GM19238 (cell line): ENCODE data around the gene TRIOBP.
"Not testable (repeated sequence)": the region's sequence is repeated elsewhere in the genome, so short reads cannot be mapped to it uniquely, and the experiment has no call there.

Source experiments
- DNase-seq: peaks from one replicate; pipeline ENCODE4 v3.0.0; 2011; ENCODE audit warnings: low spot score; ENCODE audit not compliant: insufficient read length

The TRIOBP gene

GRCh38 chr22:37690407-37690806 is 6.4 kb upstream of the TRIOBP start:
- no peak for DNase-seq

DNA sequence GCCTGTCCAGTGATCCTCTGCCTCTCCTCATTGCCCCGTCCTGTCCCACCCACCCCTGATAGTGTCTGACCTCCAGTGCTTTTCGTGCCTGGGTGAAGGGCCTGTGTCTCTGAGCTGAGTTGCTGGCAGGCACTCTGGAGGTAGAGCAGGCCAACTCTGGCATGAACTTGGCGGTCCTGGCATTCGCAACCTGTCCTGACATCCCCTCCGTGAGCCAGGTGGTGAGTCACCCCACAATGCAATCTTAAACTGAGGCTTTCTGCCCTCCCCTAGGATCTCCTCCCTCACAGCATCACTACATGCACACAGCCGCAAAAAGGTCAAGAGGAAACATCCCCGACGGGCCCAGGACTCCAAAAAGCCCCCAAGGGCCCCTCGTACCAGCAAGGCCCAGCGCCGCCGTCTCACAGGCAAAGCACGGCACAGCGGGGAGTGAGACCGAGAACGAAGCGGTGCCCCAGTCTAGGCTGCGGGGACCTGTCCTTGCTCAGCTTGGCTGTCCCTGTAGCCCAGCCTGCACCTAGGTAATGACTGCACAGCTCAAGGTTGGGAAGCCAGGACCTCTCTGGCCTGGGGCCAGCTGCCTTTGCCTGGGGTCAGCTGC is 5.8 kb upstream of the TRIOBP start:
- DNase-seq: no peak

GRCh38 chr22:37692627-37693285 is 4.1 kb upstream of the TRIOBP start:
- no peak for DNase-seq

- DNase-seq: not testable (repeated sequence)
Measured at GRCh38 chr22:37694131-37694530, 2.7 kb upstream of the TRIOBP start.

DNA sequence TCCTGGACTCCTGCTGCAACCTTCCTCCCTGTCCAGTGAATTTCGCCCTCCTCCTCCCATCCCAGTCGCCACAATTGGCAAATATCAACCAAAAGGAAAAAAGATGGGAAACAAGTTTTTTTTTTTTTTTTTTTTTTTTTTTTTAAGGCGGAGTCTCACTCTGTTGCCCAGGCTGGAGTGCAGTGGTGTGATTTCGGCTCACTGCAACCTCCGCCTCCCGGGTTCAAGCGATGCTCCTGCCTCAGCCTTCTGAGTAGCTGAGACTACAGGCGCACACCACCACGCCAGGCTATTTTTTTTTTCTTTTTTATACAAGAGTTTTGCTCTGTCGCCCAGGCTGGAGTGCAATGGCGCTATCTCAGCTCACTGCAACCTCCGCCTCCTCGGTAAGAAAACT is 590 bp upstream of the TRIOBP start:
- DNase-seq: not testable (repeated sequence)

- no peak for DNase-seq
Measured at GRCh38 chr22:37697538-37697835, 639 bp downstream of the TRIOBP start.

GRCh38 chr22:37701141-37701786 is 4.4 kb downstream of the TRIOBP start:
- DNase-seq: no peak

DNA sequence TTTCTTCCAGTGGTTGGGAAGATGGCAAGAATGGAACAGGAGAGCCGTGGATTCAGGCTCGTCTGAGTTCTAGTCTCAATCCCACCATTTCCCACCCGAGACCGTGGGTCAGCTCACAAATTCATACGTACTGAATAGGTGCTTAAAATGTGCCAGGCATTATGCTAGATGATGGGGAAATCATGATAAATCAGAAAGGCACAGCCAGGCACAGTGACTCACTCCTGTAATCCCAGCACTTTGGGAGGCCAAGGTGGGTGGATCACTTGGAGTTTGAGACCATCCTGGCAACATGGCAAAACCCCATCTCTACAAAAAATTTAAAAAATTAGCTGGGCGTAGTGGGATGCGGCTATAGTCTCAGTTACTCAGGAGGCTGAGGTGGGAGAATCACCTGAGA is 7.1 kb downstream of the TRIOBP start:
- DNase-seq: no peak

- DNase-seq: no peak
Measured at GRCh38 chr22:37704645-37705044, 7.8 kb downstream of the TRIOBP start.

DNA sequence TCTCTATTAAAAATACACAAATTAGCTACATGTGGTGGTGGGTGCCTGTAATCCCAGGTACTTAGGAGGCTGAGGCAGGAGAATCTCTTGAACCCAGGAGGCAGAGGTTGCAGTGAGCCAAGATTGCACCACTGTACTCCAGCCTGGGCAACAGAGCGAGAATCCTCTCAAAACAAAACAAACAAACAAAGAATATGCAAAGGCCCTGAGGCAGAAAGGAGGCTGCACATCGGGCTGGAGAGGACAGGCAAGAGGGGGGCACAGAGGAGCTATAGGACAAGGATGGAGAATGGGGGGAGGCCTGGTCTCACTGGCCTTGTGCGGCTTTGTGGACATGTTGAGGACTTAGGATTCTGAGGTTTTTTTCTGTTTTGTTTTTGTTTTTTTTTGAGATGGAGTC is 8.4 kb downstream of the TRIOBP start:
- DNase-seq: no peak

DNA sequence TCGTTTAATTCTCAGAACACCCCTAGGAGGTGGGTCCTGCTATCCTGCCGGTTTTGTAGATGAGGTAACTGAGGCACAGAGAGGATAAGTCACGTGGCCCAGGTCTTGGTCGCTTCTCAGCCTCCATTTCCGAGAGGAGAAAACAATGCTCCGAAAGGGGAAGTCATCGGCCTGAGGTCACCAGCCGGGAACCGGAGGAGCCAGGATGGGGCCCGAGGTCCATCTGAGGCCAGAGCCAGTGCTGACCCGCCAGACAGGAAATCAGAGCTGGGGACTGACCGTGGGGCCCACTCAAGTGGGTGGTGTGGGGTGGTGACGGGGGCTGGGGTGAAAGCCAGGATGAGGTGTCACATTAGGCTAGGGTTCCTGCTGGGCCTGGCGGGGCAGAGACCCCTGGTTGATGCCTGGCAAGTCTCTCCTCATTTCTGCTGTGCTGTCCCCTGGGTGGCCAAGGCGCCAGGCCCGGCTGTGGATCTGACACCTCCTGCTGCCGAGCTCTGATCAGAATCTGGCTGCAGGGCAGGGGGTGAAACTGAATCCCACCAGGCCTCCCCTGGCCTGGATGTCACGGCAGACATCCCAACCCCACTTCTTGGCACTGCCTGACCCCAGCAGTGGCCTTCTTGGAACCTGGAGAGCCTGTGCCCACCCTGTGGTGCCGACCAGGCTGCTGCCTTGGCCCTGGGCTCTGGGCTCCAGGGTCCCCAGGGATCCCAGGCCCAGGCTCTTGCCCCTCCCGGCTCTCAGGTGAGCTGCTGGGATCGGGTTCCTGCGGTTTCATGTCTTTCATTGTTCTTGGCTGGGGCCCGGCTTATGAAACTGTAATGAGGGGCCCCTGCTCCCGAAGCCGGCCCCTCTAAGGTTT is 12.0 kb downstream of the TRIOBP start:
- no peak for DNase-seq

GRCh38 chr22:37709445-37709765 is 12.6 kb downstream of the TRIOBP start:
- DNase-seq: no peak

DNA sequence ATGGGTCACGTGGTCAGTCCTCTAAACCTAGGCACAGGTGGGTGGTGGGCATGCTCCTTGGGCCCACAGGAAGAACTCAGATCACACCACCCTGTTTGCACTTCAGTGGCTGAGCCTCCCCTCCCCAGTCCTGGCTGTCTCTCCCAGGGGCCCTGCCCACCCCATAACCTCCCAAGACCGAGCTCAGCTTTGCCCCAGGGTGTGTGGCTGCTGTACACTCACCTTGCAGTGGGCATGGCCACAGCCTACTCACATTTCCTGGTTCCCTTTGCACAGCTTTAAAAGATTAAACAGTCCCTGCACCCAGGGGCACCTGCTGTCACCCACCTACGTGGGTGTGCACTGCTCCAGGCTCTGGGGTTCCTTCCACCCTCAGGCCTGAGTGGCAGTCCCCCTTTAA is 13.8 kb downstream of the TRIOBP start:
- no peak for DNase-seq

GRCh38 chr22:37711490-37711889 is 14.6 kb downstream of the TRIOBP start:
- DNase-seq: no peak

GRCh38 chr22:37713761-37714160 is 16.9 kb downstream of the TRIOBP start:
- no peak for DNase-seq

GRCh38 chr22:37714634-37715033 is 17.8 kb downstream of the TRIOBP start:
- no peak for DNase-seq

GRCh38 chr22:37715760-37716159 is 18.9 kb downstream of the TRIOBP start:
- no peak for DNase-seq

GRCh38 chr22:37716708-37717107 is 19.9 kb downstream of the TRIOBP start:
- no peak for DNase-seq

- not testable (repeated sequence) for DNase-seq
Measured at GRCh38 chr22:37717235-37717634, 20.4 kb downstream of the TRIOBP start.

- not testable (repeated sequence) for DNase-seq
Measured at GRCh38 chr22:37717746-37718305, 21.0 kb downstream of the TRIOBP start.

DNA sequence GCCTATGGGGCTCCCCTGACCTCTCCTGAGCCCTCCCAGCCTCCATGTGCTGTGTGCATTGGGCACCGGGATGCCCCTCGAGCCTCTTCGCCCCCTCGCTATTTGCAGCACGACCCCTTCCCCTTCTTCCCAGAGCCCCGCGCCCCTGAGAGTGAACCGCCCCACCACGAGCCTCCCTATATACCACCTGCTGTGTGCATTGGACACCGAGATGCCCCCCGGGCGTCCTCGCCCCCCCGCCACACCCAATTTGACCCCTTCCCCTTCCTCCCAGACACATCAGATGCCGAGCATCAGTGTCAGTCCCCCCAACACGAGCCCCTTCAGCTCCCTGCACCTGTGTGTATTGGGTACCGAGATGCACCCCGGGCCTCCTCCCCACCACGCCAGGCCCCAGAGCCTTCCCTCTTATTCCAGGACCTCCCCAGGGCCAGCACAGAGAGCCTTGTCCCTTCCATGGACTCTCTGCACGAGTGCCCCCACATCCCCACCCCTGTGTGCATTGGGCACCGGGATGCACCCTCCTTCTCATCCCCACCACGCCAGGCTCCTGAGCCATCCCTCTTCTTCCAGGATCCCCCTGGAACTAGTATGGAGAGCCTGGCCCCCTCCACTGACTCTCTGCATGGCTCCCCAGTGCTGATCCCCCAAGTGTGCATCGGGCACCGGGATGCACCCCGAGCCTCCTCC is 28.8 kb downstream of the TRIOBP start:
- no peak for DNase-seq
